Measurements from ENCODE around the gene PHAF1. TPM values are rescaled to one million over a fixed set of nuclear protein-coding genes. Genes with fewer than 3 reads are reported as not detected.

The PHAF1 gene
- total and polyA plus RNA-seq, 10 donors = 5.5 to 44.0 (median 18.4) TPM

- Histone ChIP-seq H3K4me3 (peak overlapping the region; percentile 14 to 67 (median 36)), H3K27me3 (replicated peaks in 1 of 7) (peaks cover 4 to 76% (median 61%) of the 10 kb centered on the region in 7 donors), H3K4me1 (peaks cover 41 to 78% (median 67%) of the 10 kb centered on the region in 6 donors), H3K27ac (no peak overlapping the region), H3K36me3 (no peaks in the 10 kb centered on the region), H3K9me3 (no peaks in the 10 kb centered on the region)
- WGBS, 5 donors = 2 to 6% (median 2%) methylated on average over 6 to 99 of the region's 99 CpGs
- intact Hi-C loops (cut with DNase I; ENCODE audit: low total_unique reads) = no loop called here
- peak in 2 of 3 donors; percentile 53 to 59 for TF ChIP-seq POLR2AphosphoS5 (IDR thresholded peaks at IDR 0.05)
- TF ChIP-seq, protein P1, sequence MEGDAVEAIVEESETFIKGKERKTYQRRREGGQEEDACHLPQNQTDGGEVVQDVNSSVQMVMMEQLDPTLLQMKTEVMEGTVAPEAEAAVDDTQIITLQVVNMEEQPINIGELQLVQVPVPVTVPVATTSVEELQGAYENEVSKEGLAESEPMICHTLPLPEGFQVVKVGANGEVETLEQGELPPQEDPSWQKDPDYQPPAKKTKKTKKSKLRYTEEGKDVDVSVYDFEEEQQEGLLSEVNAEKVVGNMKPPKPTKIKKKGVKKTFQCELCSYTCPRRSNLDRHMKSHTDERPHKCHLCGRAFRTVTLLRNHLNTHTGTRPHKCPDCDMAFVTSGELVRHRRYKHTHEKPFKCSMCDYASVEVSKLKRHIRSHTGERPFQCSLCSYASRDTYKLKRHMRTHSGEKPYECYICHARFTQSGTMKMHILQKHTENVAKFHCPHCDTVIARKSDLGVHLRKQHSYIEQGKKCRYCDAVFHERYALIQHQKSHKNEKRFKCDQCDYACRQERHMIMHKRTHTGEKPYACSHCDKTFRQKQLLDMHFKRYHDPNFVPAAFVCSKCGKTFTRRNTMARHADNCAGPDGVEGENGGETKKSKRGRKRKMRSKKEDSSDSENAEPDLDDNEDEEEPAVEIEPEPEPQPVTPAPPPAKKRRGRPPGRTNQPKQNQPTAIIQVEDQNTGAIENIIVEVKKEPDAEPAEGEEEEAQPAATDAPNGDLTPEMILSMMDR (IDR thresholded peaks at IDR 0.05 in 8 of 11, conservative IDR thresholded peaks at IDR 0.05 in 3 of 11) = no peak
- peak; percentile 78 for DNase-seq
Observed at GRCh38 chr16:67163164-67163998, 53.6 kb downstream of the PHAF1 start.

DNA sequence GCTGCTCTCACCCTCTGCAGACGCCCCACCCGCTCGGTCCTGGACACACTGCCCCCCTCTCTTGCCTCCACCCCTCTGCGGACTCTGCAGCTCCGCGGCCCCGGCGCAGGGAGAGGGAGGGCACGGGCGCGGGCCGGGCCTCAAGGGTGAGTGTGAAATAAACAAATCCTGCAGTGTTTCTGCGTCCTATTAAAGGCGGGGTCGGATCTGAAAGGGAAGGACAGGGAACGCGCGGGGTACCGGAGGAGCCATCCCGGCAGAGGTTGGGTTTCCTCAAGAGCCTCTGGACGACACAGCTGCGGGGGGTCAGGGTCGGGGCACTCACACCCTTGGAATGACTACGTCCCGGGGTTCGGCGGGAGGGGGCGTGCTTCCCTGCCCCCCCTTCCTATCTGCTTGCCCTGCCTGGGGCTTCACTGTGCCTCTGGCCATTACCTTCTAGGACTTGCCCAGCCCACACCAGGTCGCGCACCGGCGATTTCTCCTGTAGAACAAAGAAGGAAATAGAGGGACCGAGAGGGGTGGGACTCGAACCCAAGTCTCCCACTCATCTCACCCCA lies 54.3 kb downstream of the PHAF1 start:
- Histone ChIP-seq H3K9me3 (no peaks in the 10 kb centered on the region), H3K4me1 (peaks cover 39 to 74% (median 61%) of the 10 kb centered on the region in 6 donors), H3K27me3 (replicated peaks in 1 of 7) (peaks cover 4 to 83% (median 68%) of the 10 kb centered on the region in 7 donors), H3K27ac (no peak overlapping the region), H3K4me3 (peak overlapping the region in 7 of 8 donors; percentile 27 to 67 (median 36)), H3K36me3 (no peaks in the 10 kb centered on the region)
- intact Hi-C loops (cut with DNase I; ENCODE audit: low total_unique reads) = no loop called here
- TF ChIP-seq, protein P1 (IDR thresholded peaks at IDR 0.05 in 8 of 11, conservative IDR thresholded peaks at IDR 0.05 in 3 of 11) = no peak
- no peak for TF ChIP-seq POLR2AphosphoS5 (IDR thresholded peaks at IDR 0.05)
- no peak for TF ChIP-seq POLR2A (IDR thresholded peaks at IDR 0.05)
- DNase-seq = peak; percentile 78
- WGBS, 5 donors = 3 to 6% (median 4%) methylated on average over 30 to 34 of the region's 34 CpGs

DNA sequence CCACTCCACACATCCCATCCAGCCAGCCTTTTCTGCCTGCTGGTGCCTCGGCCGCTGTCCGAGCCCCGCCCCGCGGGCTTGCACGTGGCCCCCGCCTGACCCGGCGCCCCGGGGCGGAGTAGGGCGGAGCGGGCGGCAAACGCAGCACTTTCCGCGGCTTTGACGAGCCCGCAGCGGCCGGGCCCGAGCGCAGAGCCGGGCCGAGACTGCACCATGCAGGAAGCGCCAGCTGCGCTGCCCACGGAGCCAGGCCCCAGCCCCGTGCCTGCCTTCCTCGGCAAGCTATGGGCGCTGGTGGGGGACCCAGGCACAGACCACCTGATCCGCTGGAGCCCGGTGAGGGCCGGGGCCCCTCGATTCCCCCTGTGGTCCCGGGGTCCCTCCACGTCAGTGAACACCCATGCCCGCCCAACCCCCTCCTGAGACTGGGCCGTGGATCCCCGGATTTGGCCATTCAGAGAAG lies 54.9 kb downstream of the PHAF1 start, which contains the start of gene HSF4:
Gene HSF4, plus strand, starts transcription at position 147 of the 463 bp plus-strand sequence. Its CDS starts 67 bp downstream, at position 214.
- TF ChIP-seq POLR2A (IDR thresholded peaks at IDR 0.05) (no peak), POLR2AphosphoS5 (IDR thresholded peaks at IDR 0.05) (peak; percentile 23 to 60 (median 48))
- TF ChIP-seq, protein P1 (IDR thresholded peaks at IDR 0.05 in 8 of 11, conservative IDR thresholded peaks at IDR 0.05 in 3 of 11) = no peak
- 1 to 3% (median 2%) methylated on average over 6 to 41 of the region's 41 CpGs for WGBS, 5 donors
- Histone ChIP-seq H3K9me3 (no peaks in the 10 kb centered on the region), H3K4me1 (peaks cover 44 to 76% (median 64%) of the 10 kb centered on the region in 6 donors), H3K36me3 (no peaks in the 10 kb centered on the region), H3K27ac (no peak within 1 kb of the TSS), H3K4me3 (peak within 1 kb of the TSS; percentile 14 to 67 (median 36)), H3K27me3 (replicated peaks in 1 of 7) (peaks cover 4 to 89% (median 73%) of the 10 kb centered on the region in 7 donors)
- DNase-seq = peak; percentile 84
- intact Hi-C loops (cut with DNase I; ENCODE audit: low total_unique reads) = no loop called here
